Mesendoderm (in vitro differentiated cells): ENCODE data around the gene DPCD.
"Not testable (repeated sequence)": the region's sequence is repeated elsewhere in the genome, so short reads cannot be mapped to it uniquely, and the experiment has no call there.

ENCODE experiments used
- DNase-seq: peaks from one replicate; pipeline ENCODE4 v3.0.0; 2013
- H2AK5ac ChIP-seq: 2 replicates; pipeline ENCODE4 v1.6.1; 2013; ENCODE audit warnings: low read length, inconsistent platforms
- H2BK120ac ChIP-seq: 2 replicates; pipeline ENCODE4 v1.6.1; 2013; ENCODE audit warnings: low read depth, mild to moderate bottlenecking, low read length, moderate library complexity, mixed read lengths
- H2BK15ac ChIP-seq: replicated peaks from 2 replicates; pipeline ENCODE4 v1.6.1; 2013; ENCODE audit warnings: low read depth, mild to moderate bottlenecking, moderate library complexity
- H2BK5ac ChIP-seq: 2 replicates; pipeline ENCODE4 v1.6.1; 2013; ENCODE audit warnings: low read length, inconsistent platforms
- H3K18ac ChIP-seq: 2 replicates; pipeline ENCODE4 v1.6.1; 2013; ENCODE audit warnings: mild to moderate bottlenecking, low read length, mixed read lengths
- H3K23ac ChIP-seq: one replicate; pipeline ENCODE4 v1.6.1; 2013; ENCODE audit warnings: low read length
- H3K27ac ChIP-seq: 2 replicates; pipeline ENCODE4 v1.5.1; 2013; ENCODE audit warnings: low read depth, mild to moderate bottlenecking, inconsistent platforms, low read length, moderate library complexity
- H3K27me3 ChIP-seq: 2 replicates; pipeline ENCODE4 v1.6.1; 2013; ENCODE audit warnings: low read length, control low read depth, mild to moderate bottlenecking, inconsistent platforms; ENCODE audit not compliant: insufficient read depth, poor library complexity
- H3K36me3 ChIP-seq: 2 replicates; pipeline ENCODE4 v1.6.1; 2013; ENCODE audit warnings: low read length, inconsistent platforms; ENCODE audit not compliant: control insufficient read depth, insufficient read depth
- H3K4ac ChIP-seq: one replicate; pipeline ENCODE4 v1.6.1; 2013; ENCODE audit warnings: low read depth, mild to moderate bottlenecking, low read length, moderate library complexity
- H3K4me1 ChIP-seq: 2 replicates; pipeline ENCODE4 v1.6.1; 2013; ENCODE audit warnings: low read depth, low read length, inconsistent platforms; ENCODE audit not compliant: control insufficient read depth
- H3K4me2 ChIP-seq: 2 replicates; pipeline ENCODE4 v1.6.1; 2013; ENCODE audit warnings: low read length
- H3K4me3 ChIP-seq: 2 replicates; pipeline ENCODE4 v1.5.1; 2013; ENCODE audit warnings: mild to moderate bottlenecking, low read length
- H3K56ac ChIP-seq: one replicate; pipeline ENCODE4 v1.6.1; 2013; ENCODE audit warnings: low read length
- H3K79me1 ChIP-seq: 2 replicates; pipeline ENCODE4 v1.6.1; 2013; ENCODE audit warnings: low read length, inconsistent platforms
- H3K79me2 ChIP-seq: 2 replicates; pipeline ENCODE4 v1.6.1; 2013; ENCODE audit warnings: mild to moderate bottlenecking, low read length; ENCODE audit not compliant: control insufficient read depth, insufficient read depth
- H3K9ac ChIP-seq: 2 replicates; pipeline ENCODE4 v1.6.1; 2013; ENCODE audit warnings: low read length, inconsistent platforms
- H4K5ac ChIP-seq: one replicate; pipeline ENCODE4 v1.6.1; 2013; ENCODE audit warnings: low read length
- H4K8ac ChIP-seq: one replicate; pipeline ENCODE4 v1.6.1; 2013; ENCODE audit warnings: low read depth, mild to moderate bottlenecking, control low read depth, low read length, moderate library complexity
- WGBS: extraction: QIAGEN DNeasy Blood & Tissue Kit; methylation state at CpG from one replicate; pipeline ENCODE4 v1.1.7; 2013; ENCODE audit warnings: low lambda C conversion rate, missing lambda C conversion rate; ENCODE audit not compliant: insufficient coverage; ENCODE audit errors: extremely low coverage; 5-methylcytosine and 5-hydroxymethylcytosine counted together

DPCD gene

GRCh38 chr10:101631821-101632475 is 43.8 kb downstream of the DPCD start:
- Histone ChIP-seq H3K27me3 (no peaks in the 10 kb centered on the region), H2AK5ac (no peak overlapping the region), H3K27ac (no peak overlapping the region), H2BK15ac (no peak overlapping the region), H3K4me2 (no peak overlapping the region), H3K56ac (peak overlapping the region; percentile 22), H3K4ac (no peak overlapping the region), H3K9ac (no peak overlapping the region), H2BK120ac (no peak overlapping the region), H4K5ac (no peak overlapping the region), H2BK5ac (no peak overlapping the region), H3K4me1 (peaks cover 6% of the 10 kb centered on the region), H4K8ac (no peak overlapping the region), H3K36me3 (no peaks in the 10 kb centered on the region), H3K79me1 (peaks cover 2% of the 10 kb centered on the region), H3K4me3 (no peak overlapping the region), H3K79me2 (no peaks in the 10 kb centered on the region), H3K23ac (no peak overlapping the region), H3K18ac (no peak overlapping the region)
- DNase-seq: no peak
- WGBS: no CpG with 5 or more reads among the region's 8 CpGs

- not testable (repeated sequence) for H3K27me3 ChIP-seq, H3K56ac ChIP-seq, H3K18ac ChIP-seq, H3K9ac ChIP-seq, H4K8ac ChIP-seq, H3K4ac ChIP-seq, H3K79me2 ChIP-seq, H2AK5ac ChIP-seq, H2BK5ac ChIP-seq, H3K36me3 ChIP-seq, H3K79me1 ChIP-seq, H3K4me1 ChIP-seq, H3K4me3 ChIP-seq, H4K5ac ChIP-seq, H2BK15ac ChIP-seq, DNase-seq, H3K23ac ChIP-seq, H3K4me2 ChIP-seq, H3K27ac ChIP-seq, H2BK120ac ChIP-seq
- no CpG with 5 or more reads among the region's 4 CpGs for WGBS
Observed at GRCh38 chr10:101633510-101633909, 45.4 kb downstream of the DPCD start.

DNA sequence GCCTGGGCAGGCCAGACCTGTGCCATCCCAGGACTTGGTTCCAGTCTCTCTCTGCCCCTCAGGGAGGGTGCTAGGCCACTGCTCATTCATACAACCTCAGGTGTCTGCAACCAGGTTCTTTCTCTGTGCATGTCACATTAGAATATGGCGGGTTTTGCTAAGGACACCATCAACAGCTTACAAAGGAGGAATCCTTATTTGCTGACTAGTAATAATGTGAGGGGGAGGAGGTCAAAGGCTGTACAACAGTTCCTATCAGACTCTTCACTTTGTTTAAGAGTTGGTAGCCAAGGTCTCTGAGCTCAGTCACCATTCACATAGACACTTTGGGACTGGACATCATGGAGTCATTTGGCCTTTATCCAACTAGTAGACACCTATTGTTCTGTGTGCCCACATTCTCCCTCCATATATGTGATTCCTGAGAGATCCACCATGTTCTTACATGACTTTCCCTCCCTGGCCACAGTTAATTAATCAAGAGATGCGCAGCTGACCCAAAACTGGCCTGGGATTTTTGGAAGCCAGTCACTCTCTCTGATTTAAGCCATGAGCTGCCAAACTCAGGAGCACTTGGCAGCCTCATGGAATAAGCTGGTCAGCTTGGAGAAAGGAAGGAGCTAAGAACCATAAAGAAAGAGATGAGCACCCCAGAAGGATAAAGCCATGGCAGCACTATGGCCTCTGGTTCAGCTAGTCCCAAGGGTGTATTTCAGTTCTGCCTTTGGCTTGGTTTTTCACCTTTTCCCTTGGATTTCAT is 51.2 kb downstream of the DPCD start:
- Histone ChIP-seq H3K9ac (no peak overlapping the region), H3K27me3 (no peaks in the 10 kb centered on the region), H2BK5ac (no peak overlapping the region), H3K4ac (no peak overlapping the region), H3K23ac (no peak overlapping the region), H3K36me3 (no peaks in the 10 kb centered on the region), H3K4me1 (peaks cover 6% of the 10 kb centered on the region), H3K18ac (no peak overlapping the region), H3K56ac (no peak overlapping the region), H3K79me2 (no peaks in the 10 kb centered on the region), H2AK5ac (no peak overlapping the region), H2BK15ac (no peak overlapping the region), H2BK120ac (no peak overlapping the region), H3K27ac (no peak overlapping the region), H4K8ac (no peak overlapping the region), H3K79me1 (no peaks in the 10 kb centered on the region), H3K4me2 (no peak overlapping the region), H4K5ac (no peak overlapping the region), H3K4me3 (no peak overlapping the region)
- no CpG with 5 or more reads among the region's 2 CpGs for WGBS
- no peak for DNase-seq

DNA sequence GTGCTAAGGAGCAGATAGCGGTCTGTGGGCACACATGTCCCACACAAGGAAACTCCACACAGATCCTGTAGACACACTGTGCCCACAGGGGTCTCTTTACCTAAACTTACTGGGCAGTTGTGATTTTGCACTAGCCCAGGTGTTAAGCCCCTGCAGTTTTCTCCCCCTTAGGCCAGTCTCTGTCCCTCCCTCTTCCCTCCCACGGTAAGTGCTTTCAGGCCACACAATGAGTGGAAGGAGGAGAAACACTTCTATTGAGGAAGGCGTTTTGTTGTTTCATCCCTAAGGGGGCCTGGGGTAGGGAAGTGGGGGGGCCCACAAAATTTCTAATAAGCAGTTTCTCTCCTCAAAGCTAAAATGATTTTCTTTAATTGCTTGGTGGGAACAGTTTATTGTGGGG is 55.4 kb downstream of the DPCD start:
- Histone ChIP-seq H3K27me3 (no peaks in the 10 kb centered on the region), H3K36me3 (no peaks in the 10 kb centered on the region), H3K4me3 (no peak overlapping the region), H3K9ac (no peak overlapping the region), H3K18ac (no peak overlapping the region), H2BK5ac (no peak overlapping the region), H2AK5ac (no peak overlapping the region), H3K79me1 (no peaks in the 10 kb centered on the region), H3K56ac (no peak overlapping the region), H3K4me1 (peaks cover 12% of the 10 kb centered on the region), H3K4me2 (no peak overlapping the region), H2BK120ac (no peak overlapping the region), H4K8ac (no peak overlapping the region), H2BK15ac (no peak overlapping the region), H4K5ac (no peak overlapping the region), H3K79me2 (no peaks in the 10 kb centered on the region), H3K23ac (no peak overlapping the region), H3K4ac (no peak overlapping the region), H3K27ac (peak overlapping the region; percentile 14)
- no peak for DNase-seq
- no CpG with 5 or more reads among the region's 3 CpGs for WGBS

GRCh38 chr10:101644002-101644401 is 55.9 kb downstream of the DPCD start:
- H3K56ac ChIP-seq: no peak overlapping the region
- H4K8ac ChIP-seq: no peak overlapping the region
- no peak overlapping the region for H3K18ac ChIP-seq
- H3K27ac ChIP-seq: no peak overlapping the region
- H3K4ac ChIP-seq: no peak overlapping the region
- no peak overlapping the region for H2AK5ac ChIP-seq
- no peak overlapping the region for H2BK5ac ChIP-seq
- no peak overlapping the region for H2BK120ac ChIP-seq
- H4K5ac ChIP-seq: no peak overlapping the region
- no peaks in the 10 kb centered on the region for H3K79me2 ChIP-seq
- H3K4me1 ChIP-seq: peaks cover 12% of the 10 kb centered on the region
- peak; percentile 31 for DNase-seq
- H3K79me1 ChIP-seq: no peaks in the 10 kb centered on the region
- H3K36me3 ChIP-seq: no peaks in the 10 kb centered on the region
- WGBS: no CpG with 5 or more reads among the region's 3 CpGs
- no peaks in the 10 kb centered on the region for H3K27me3 ChIP-seq
- H3K4me3 ChIP-seq: no peak overlapping the region
- no peak overlapping the region for H3K23ac ChIP-seq
- H2BK15ac ChIP-seq: no peak overlapping the region
- H3K4me2 ChIP-seq: no peak overlapping the region
- H3K9ac ChIP-seq: no peak overlapping the region
